ENCODE data around the gene NMBR.

DNA sequence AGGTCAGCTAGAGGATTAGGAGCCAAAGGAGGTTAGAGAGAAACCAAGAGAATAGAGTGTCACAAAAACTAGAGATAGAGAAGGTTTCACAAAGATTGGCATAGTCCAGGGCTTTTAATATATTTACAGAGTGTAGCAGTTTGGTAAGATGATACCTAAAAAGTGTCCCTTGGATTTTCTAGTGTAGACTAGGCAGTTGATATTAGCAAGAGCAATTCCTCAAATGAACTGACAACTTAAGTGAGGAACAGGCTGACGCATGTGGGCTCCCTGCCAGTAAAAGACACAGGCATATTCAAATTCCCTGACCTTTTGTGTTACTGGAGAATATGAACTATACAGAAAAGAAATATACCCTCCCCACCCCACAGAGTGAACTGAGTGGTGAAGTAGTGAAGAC, 40.3 kb upstream of the NMBR start:
- TF ChIP-seq EZH2 (IDR thresholded peaks at IDR 0.05; ENCODE audit: low read length, unreplicated experiment) (no peak), CTCF (conservative IDR thresholded peaks at IDR 0.05; ENCODE audit: low read depth, low read length) (no peak)
